CD14-positive monocyte (primary cell): ENCODE measurements around the gene SLC16A12. TPM values are rescaled to one million over a fixed set of nuclear protein-coding genes. Genes with fewer than 3 reads are reported as not detected.

Experiments
- DNase-seq, 3 donors: peaks; one replicate each; pipeline ENCODE4 v3.0.0-alpha.2; 2011 to 2022
- H2AFZ ChIP-seq: 2 replicates; pipeline ENCODE4 v1.6.0; 2012; ENCODE audit warnings: mild to moderate bottlenecking, low read depth, low read length, inconsistent platforms; ENCODE audit not compliant: insufficient read depth, poor library complexity, severe bottlenecking
- H3K27ac ChIP-seq, 2 donors: 1 replicate in 1 of 2; 2 replicates in 1 of 2; pipeline ENCODE4 v1.5.1; 2012 to 2013; ENCODE audit warnings: low read length in 2 of 2, control low read depth in 1 of 2, inconsistent platforms in 1 of 2, low read depth in 1 of 2, mild to moderate bottlenecking in 1 of 2
- H3K27me3 ChIP-seq, 2 donors: one replicate each; pipeline versions ENCODE4 v1.6.0 to v1.6.1; 2011 to 2013; ENCODE audit warnings: low read length in 2 of 2; ENCODE audit not compliant: control insufficient read depth in 2 of 2, insufficient read depth in 2 of 2
- H3K36me3 ChIP-seq, 2 donors: replicated peaks in 1 of 2; 1 replicate in 1 of 2; 2 replicates in 1 of 2; pipeline versions ENCODE4 v1.5.1 to v1.6.1; 2012 to 2013; ENCODE audit warnings: low read length in 2 of 2, control low read depth in 1 of 2, inconsistent platforms in 1 of 2, mild to moderate bottlenecking in 1 of 2; ENCODE audit not compliant: insufficient read depth in 2 of 2, control insufficient read depth in 1 of 2
- H3K4me1 ChIP-seq, 2 donors: 1 replicate in 1 of 2; 2 replicates in 1 of 2; pipeline versions ENCODE4 v1.5.1 to v1.6.1; 2012 to 2013; ENCODE audit warnings: low read length in 2 of 2, control low read depth in 1 of 2, inconsistent platforms in 1 of 2, mild to moderate bottlenecking in 1 of 2, moderate library complexity in 1 of 2; ENCODE audit not compliant: insufficient read depth in 2 of 2, control insufficient read depth in 1 of 2
- H3K4me2 ChIP-seq: replicated peaks from 2 replicates; pipeline ENCODE3; 2012; ENCODE audit warnings: low read length, moderate library complexity, mild to moderate bottlenecking; ENCODE audit not compliant: poor library complexity, severe bottlenecking; ENCODE audit errors: extremely low read depth
- H3K4me3 ChIP-seq, 3 experiments: fragments of 200-600 bp in 1 of 3; sonication (generic) in 1 of 3; replicated peaks in 1 of 3; 1 replicate in 2 of 3; 2 replicates in 1 of 3; pipeline ENCODE4 v1.5.1; 2011 to 2013; ENCODE audit warnings: low read length in 3 of 3, mild to moderate bottlenecking in 3 of 3, control low read depth in 2 of 3, low read depth in 2 of 3, inconsistent platforms in 1 of 3, moderate library complexity in 1 of 3
- H3K79me2 ChIP-seq: 2 replicates; pipeline ENCODE4 v1.6.0; 2012; ENCODE audit warnings: mild to moderate bottlenecking, control low read depth, inconsistent platforms, low read length, moderate library complexity; ENCODE audit not compliant: insufficient read depth
- H3K9ac ChIP-seq: 2 replicates; pipeline ENCODE4 v1.6.0; 2017; ENCODE audit warnings: low read length, mild to moderate bottlenecking; ENCODE audit not compliant: insufficient read depth, poor library complexity, severe bottlenecking
- H3K9me3 ChIP-seq, 2 donors: replicated peaks in 1 of 2; 1 replicate in 1 of 2; 2 replicates in 1 of 2; pipeline versions ENCODE4 v1.5.1 to v1.6.1; 2012 to 2013; ENCODE audit warnings: low read length in 2 of 2, control low read depth in 1 of 2; ENCODE audit not compliant: control insufficient read depth in 1 of 2, insufficient read depth in 1 of 2
- H4K20me1 ChIP-seq: 2 replicates; pipeline ENCODE4 v1.6.0; 2012; ENCODE audit warnings: mild to moderate bottlenecking, low read length, control low read depth, moderate library complexity; ENCODE audit not compliant: insufficient read depth
- H3K27ac Mint-ChIP-seq, 7 donors: one replicate each; pipeline ENCODE4 v1.8.0; 2020; ENCODE audit warnings: mild to moderate bottlenecking in 7 of 7, mixed read lengths in 7 of 7, moderate library complexity in 6 of 7, inconsistent platforms in 2 of 7
- H3K27me3 Mint-ChIP-seq, 3 donors: one replicate each; pipeline ENCODE4 v1.8.0; 2021 to 2022; ENCODE audit warnings: low read depth in 3 of 3, mild to moderate bottlenecking in 3 of 3, mixed read lengths in 3 of 3, moderate library complexity in 3 of 3, inconsistent platforms in 1 of 3
- H3K36me3 Mint-ChIP-seq, 2 donors: one replicate each; pipeline ENCODE4 v1.8.0; 2020; ENCODE audit warnings: mixed read lengths in 2 of 2, inconsistent platforms in 1 of 2, mild to moderate bottlenecking in 1 of 2
- H3K4me1 Mint-ChIP-seq: one replicate; pipeline ENCODE4 v1.8.0; 2020; ENCODE audit warnings: mild to moderate bottlenecking, mixed read lengths
- H3K4me3 Mint-ChIP-seq, 2 donors: one replicate each; pipeline ENCODE4 v1.8.0; 2020; ENCODE audit warnings: mild to moderate bottlenecking in 2 of 2, mixed read lengths in 2 of 2, moderate library complexity in 1 of 2
- H3K9me3 Mint-ChIP-seq, 7 donors: one replicate each; pipeline ENCODE4 v1.8.0; 2020 to 2022; ENCODE audit warnings: mixed read lengths in 7 of 7, mild to moderate bottlenecking in 6 of 7, moderate library complexity in 6 of 7, inconsistent platforms in 2 of 7
- CTCF ChIP-seq: fragments of 200-600 bp; IDR thresholded peaks from one replicate; pipeline ENCODE4 v1.8.0; 2022; ENCODE audit warnings: antibody characterized with exemption, mild to moderate bottlenecking
- WGBS: methylation state at CpG from one replicate; pipeline ENCODE4 v1.1.5; 2013; ENCODE audit warnings: missing lambda C conversion rate; ENCODE audit not compliant: insufficient coverage; 5-methylcytosine and 5-hydroxymethylcytosine counted together
- intact Hi-C, 2 donors: fragments of 100-400 bp; cut with micrococcal nuclease; formaldehyde crosslinking; loops; one replicate each; pipeline versions ENCODE4 v1.15.0 to v1.15.1; 2023
- polyA plus RNA-seq, 3 donors: library from polyadenylated mRNA; depleted of rRNA in 1 of 3; unstranded in 2 of 3; stranded (reverse) in 1 of 3; fragments of 300-500 nt in 2 of 3; fragments of >200 nt in 1 of 3; fragmentation: Illumina TruSeq in 2 of 3; gene quantifications; 1 replicate in 2 of 3; 2 replicates in 1 of 3; pipeline ENCODE4 v1.2.3, GENCODE V29; 2012 to 2021

The SLC16A12 gene
- polyA plus RNA-seq, 3 donors: 0.04 TPM; not detected in 2

DNA sequence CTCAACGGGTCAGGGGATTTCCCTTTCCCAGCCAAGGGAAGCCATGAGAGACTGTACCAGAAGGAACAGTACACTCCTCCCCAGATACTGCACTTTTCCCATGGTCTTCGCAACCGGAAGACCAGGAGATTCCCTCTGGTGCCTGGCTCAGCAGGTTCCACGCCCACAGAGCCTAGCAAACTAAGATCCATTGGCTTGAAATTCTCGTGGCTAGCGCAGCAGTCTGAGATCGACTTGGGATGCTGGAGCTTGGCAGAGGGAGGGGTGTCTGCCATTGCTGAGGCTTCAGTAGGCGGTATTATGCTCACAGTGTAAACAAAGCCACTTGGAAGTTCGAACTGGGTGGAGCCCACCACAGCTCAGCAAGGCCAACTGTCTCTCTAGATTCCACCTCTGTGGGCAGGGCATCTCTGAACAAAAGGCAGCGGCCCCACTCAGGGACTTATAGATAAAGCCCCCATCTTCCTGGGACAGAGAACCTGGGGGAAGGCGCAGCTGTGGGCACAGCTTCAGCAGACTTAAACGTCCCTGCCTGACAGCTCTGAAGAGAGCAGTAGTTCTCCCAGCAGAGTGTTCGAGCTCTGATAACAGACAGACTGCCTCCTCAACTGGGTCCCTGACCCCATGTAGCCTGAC, 29.6 kb downstream of the SLC16A12 start:
- no peaks in the 10 kb centered on the region for H4K20me1 ChIP-seq
- no peaks in the 10 kb centered on the region for H3K27me3 ChIP-seq
- H2AFZ ChIP-seq: no peak overlapping the region
- H3K9ac ChIP-seq: no peak overlapping the region
- no peaks in the 10 kb centered on the region for H3K4me1 ChIP-seq
- WGBS: 93% methylated on average over 10 of the region's 13 CpGs
- Mint-ChIP-seq H3K27me3 (peaks cover 9 to 14% (median 10%) of the 10 kb centered on the region in 3 donors), H3K27ac (no peak overlapping the region), H3K9me3 (peaks cover 0 to 6% (median 5%) of the 10 kb centered on the region in 7 donors), H3K36me3 (no peaks in the 10 kb centered on the region), H3K4me1 (no peaks in the 10 kb centered on the region), H3K4me3 (no peak overlapping the region)
- no peak for TF ChIP-seq CTCF
- intact Hi-C loops: no loop called here
- no peaks in the 10 kb centered on the region for H3K36me3 ChIP-seq
- no peaks in the 10 kb centered on the region for H3K9me3 ChIP-seq
- no peaks in the 10 kb centered on the region for H3K79me2 ChIP-seq
- H3K4me3 ChIP-seq: no peak overlapping the region
- H3K27ac ChIP-seq: no peak overlapping the region
- DNase-seq: no peak
- no peak overlapping the region for H3K4me2 ChIP-seq

- H3K4me1 ChIP-seq: no peaks in the 10 kb centered on the region
- no peak for DNase-seq
- no peak for TF ChIP-seq CTCF
- H3K79me2 ChIP-seq: no peaks in the 10 kb centered on the region
- H3K9me3 ChIP-seq: no peaks in the 10 kb centered on the region
- no peak overlapping the region for H3K27ac ChIP-seq
- Mint-ChIP-seq H3K36me3 (no peaks in the 10 kb centered on the region), H3K27me3 (peaks cover 9 to 14% (median 10%) of the 10 kb centered on the region in 3 donors), H3K9me3 (peaks cover 0 to 6% (median 3%) of the 10 kb centered on the region in 7 donors), H3K27ac (no peak overlapping the region), H3K4me3 (no peak overlapping the region), H3K4me1 (no peaks in the 10 kb centered on the region)
- intact Hi-C loops: no loop called here
- H3K36me3 ChIP-seq: no peaks in the 10 kb centered on the region
- no peaks in the 10 kb centered on the region for H4K20me1 ChIP-seq
- no peaks in the 10 kb centered on the region for H3K27me3 ChIP-seq
- no peak overlapping the region for H2AFZ ChIP-seq
- WGBS: 80% methylated on average over 1 of the region's 2 CpGs
- H3K9ac ChIP-seq: no peak overlapping the region
- no peak overlapping the region for H3K4me3 ChIP-seq
- H3K4me2 ChIP-seq: no peak overlapping the region
Observed at GRCh38 chr10:89504691-89505090, 30.7 kb downstream of the SLC16A12 start.
